ENCODE data around the gene RABL6.

Gene RABL6

GRCh38 chr9:136857166-136857565 is 49.4 kb downstream of the RABL6 start:
- TF ChIP-seq CTCF (IDR thresholded peaks at IDR 0.05; ENCODE audit: insufficient read depth, low read depth, low read length, missing control alignments), result no peak
- no peak overlapping the region for H3K4me3 ChIP-seq (ENCODE audit: low read depth, low read length)
- DNase-seq (ENCODE audit: low read depth), result no peak

DNA sequence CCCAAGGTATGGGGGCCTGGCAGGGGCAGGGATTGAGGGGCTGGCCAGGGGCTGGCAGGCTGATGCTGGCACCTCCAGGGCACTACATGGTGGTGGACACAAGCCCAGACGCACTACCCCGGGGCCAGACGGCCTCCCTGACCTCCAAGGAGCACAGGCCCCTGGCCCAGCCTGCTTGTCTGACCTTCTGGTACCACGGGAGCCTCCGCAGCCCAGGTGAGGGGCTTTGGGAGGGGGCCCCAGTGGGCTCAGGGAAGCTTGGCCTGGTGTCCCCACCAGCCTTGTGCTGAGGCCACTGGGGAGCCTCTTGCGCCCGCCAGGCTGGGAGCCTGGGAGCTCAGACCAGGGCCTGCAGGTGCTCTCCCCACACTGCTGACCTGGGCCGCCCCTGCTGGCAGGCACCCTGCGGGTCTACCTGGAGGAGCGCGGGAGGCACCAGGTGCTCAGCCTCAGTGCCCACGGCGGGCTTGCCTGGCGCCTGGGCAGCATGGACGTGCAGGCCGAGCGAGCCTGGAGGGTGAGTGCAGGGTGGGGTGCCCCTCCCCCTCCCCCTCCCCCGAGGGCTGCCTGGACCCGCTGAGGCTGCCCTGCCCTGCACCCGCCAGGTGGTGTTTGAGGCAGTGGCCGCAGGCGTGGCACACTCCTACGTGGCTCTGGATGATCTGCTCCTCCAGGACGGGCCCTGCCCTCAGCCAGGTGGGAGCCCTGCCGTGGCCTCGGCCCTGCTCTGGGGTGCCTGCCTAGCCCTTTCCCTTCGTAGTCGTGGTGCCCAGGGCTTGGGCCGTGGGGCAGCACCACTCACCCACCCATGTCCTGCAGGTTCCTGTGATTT is 50.0 kb downstream of the RABL6 start:
- DNase-seq (ENCODE audit: low read depth), result no peak
- no peak overlapping the region for H3K4me3 ChIP-seq (ENCODE audit: low read depth, low read length)
- TF ChIP-seq CTCF (IDR thresholded peaks at IDR 0.05; ENCODE audit: insufficient read depth, low read depth, low read length, missing control alignments), result no peak

GRCh38 chr9:136858452-136858843 is 50.7 kb downstream of the RABL6 start:
- no peak for TF ChIP-seq CTCF (IDR thresholded peaks at IDR 0.05; ENCODE audit: insufficient read depth, low read depth, low read length, missing control alignments)
- no peak for DNase-seq (ENCODE audit: low read depth)
- no peak overlapping the region for H3K4me3 ChIP-seq (ENCODE audit: low read depth, low read length)

GRCh38 chr9:136858844-136859757 is 51.4 kb downstream of the RABL6 start:
- no peak for DNase-seq (ENCODE audit: low read depth)
- no peak overlapping the region for H3K4me3 ChIP-seq (ENCODE audit: low read depth, low read length)
- TF ChIP-seq CTCF (IDR thresholded peaks at IDR 0.05; ENCODE audit: insufficient read depth, low read depth, low read length, missing control alignments), result no peak

DNA sequence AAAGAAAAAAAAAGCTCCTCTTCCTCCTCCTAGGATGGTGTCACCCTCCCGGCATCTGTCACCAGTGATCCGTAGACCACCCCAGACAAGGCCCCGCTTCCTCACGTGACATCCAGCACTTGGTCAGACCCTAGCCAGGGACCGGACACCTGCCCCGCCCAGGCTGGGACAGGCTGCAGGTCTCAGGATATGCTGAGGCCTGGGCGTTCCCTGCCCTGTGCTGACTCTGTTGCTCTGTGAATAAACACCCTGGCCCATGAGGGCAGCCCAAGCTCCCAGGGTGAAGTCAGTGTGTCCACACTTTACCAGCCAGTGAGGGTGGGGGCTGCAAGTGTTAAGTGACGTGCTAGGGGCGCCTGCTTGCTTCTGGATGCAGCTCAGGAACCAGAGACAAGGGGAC is 52.8 kb downstream of the RABL6 start:
- no peak for DNase-seq (ENCODE audit: low read depth)
- no peak overlapping the region for H3K4me3 ChIP-seq (ENCODE audit: low read depth, low read length)
- no peak for TF ChIP-seq CTCF (IDR thresholded peaks at IDR 0.05; ENCODE audit: insufficient read depth, low read depth, low read length, missing control alignments)

GRCh38 chr9:136860933-136861873 is 53.5 kb downstream of the RABL6 start:
- no peak for DNase-seq (ENCODE audit: low read depth)
- no peak overlapping the region for H3K4me3 ChIP-seq (ENCODE audit: low read depth, low read length)
- no peak for TF ChIP-seq CTCF (IDR thresholded peaks at IDR 0.05; ENCODE audit: insufficient read depth, low read depth, low read length, missing control alignments)
